ENCODE measurements around the gene APBB2. TPM values are rescaled to one million over a fixed set of nuclear protein-coding genes. Genes with fewer than 3 reads are reported as not detected.

Gene APBB2
- total and polyA plus RNA-seq, 2 experiments from 2014 or later, result 35.8 to 74.8 TPM

DNA sequence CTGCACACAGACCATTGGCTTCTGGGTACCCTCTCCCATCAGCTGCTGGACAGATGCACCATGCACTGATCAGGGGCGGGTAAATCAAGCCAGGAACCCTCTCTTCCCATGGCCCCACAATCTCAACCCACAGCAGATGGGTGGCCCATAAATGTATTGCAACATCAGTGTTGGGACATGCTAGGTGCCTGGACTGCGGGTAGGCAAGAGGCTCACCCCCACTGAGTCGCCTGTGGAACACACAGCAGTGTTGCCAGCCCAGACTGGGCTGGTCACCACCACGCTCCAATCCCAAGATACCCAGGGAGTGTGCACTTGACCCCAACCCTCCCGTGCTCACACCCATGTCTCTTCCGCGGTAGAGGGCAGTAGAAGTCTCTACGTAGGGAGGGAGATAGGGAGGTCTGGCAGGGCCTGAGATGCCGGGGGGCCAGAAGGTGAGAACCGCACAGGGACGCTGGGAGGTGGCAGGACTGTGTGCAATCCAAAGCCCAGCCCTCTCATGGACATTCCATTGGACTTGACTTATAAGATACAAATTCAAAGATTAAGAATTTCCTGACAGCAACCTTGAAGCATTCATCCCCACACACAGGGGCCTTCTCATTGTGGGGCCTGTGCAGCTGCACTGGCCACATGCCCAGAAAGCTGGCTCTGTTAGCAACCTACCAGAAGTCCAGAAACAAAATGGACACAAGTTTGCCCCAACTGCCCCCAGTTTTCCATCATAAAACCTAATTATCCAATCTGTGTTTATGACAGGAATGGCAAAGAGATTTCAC is 280.9 kb downstream of the APBB2 start:
- DNase-seq (ENCODE audit: low spot score) (no peak), ATAC-seq (no peak)
- Histone ChIP-seq H3K27ac (ENCODE audit: low read depth) (no peak overlapping the region), H3F3A (replicated peaks; ENCODE audit: low read depth) (no peaks in the 10 kb centered on the region), H3K79me2 (replicated peaks; ENCODE audit: insufficient read depth) (no peaks in the 10 kb centered on the region), H4K20me1 (replicated peaks; ENCODE audit: insufficient read depth) (no peaks in the 10 kb centered on the region), H2AFZ (no peak overlapping the region), H3K27me3 (ENCODE audit: insufficient read depth) (no peaks in the 10 kb centered on the region), H3K36me3 (ENCODE audit: insufficient read depth) (no peaks in the 10 kb centered on the region), H3K4me3 (no peak overlapping the region), H3K4me1 (ENCODE audit: insufficient read depth) (peaks cover 22% of the 10 kb centered on the region), H3K9me2 (ENCODE audit: insufficient read depth) (no peaks in the 10 kb centered on the region), H3K4me2 (no peak overlapping the region)
- no peaks in the 10 kb centered on the region; the same call in 2 of the 3 replicates for H3K36me3 Mint-ChIP-seq (ENCODE audit: low read depth)
- H3K27me3 Mint-ChIP-seq (ENCODE audit: insufficient read depth, low read depth, poor library complexity), result peaks cover 3% of the 10 kb centered on the region
- H3K27ac Mint-ChIP-seq, result no peak overlapping the region
- H3K4me3 Mint-ChIP-seq, result no peak overlapping the region
- TF ChIP-seq EZH2 (IDR thresholded peaks at IDR 0.05; ENCODE audit: low read depth, unreplicated experiment), result no peak
- TF ChIP-seq, protein P1, sequence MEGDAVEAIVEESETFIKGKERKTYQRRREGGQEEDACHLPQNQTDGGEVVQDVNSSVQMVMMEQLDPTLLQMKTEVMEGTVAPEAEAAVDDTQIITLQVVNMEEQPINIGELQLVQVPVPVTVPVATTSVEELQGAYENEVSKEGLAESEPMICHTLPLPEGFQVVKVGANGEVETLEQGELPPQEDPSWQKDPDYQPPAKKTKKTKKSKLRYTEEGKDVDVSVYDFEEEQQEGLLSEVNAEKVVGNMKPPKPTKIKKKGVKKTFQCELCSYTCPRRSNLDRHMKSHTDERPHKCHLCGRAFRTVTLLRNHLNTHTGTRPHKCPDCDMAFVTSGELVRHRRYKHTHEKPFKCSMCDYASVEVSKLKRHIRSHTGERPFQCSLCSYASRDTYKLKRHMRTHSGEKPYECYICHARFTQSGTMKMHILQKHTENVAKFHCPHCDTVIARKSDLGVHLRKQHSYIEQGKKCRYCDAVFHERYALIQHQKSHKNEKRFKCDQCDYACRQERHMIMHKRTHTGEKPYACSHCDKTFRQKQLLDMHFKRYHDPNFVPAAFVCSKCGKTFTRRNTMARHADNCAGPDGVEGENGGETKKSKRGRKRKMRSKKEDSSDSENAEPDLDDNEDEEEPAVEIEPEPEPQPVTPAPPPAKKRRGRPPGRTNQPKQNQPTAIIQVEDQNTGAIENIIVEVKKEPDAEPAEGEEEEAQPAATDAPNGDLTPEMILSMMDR (conservative IDR thresholded peaks at IDR 0.05; ENCODE audit: low read depth in 2 of 2), result peak in 1 of 2 experiments; percentile 26; a peak in 2 of 4 replicates
- peaks cover 43% of the 10 kb centered on the region for H3K4me1 Mint-ChIP-seq
- H3K9me3 Mint-ChIP-seq, result no peaks in the 10 kb centered on the region

DNA sequence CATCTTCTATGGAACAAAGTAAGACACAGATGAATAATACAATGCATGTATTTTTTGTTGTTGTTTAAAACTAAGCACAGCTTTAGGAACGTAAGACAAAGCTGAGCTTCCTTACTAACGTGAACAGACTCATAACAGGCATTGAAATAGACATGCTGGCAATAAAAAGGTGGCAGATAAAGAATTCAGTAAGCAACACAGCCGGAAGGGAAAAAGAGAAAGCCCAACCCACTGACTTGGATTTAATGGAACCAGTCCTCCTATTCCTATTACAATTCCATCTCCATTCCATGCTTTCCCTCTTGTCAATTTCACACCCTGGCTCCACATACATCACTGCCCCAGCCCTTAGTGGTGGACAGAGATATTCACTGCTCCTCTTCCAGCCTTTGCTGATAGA is 282.5 kb downstream of the APBB2 start:
- Histone ChIP-seq H3K9me2 (ENCODE audit: insufficient read depth) (no peaks in the 10 kb centered on the region), H3K4me2 (no peak overlapping the region), H3F3A (replicated peaks; ENCODE audit: low read depth) (no peaks in the 10 kb centered on the region), H3K27me3 (ENCODE audit: insufficient read depth) (no peaks in the 10 kb centered on the region), H3K36me3 (ENCODE audit: insufficient read depth) (no peaks in the 10 kb centered on the region), H4K20me1 (replicated peaks; ENCODE audit: insufficient read depth) (no peaks in the 10 kb centered on the region), H3K27ac (ENCODE audit: low read depth) (peak overlapping the region; percentile 67; the same call in 1 of the 2 replicates), H3K79me2 (replicated peaks; ENCODE audit: insufficient read depth) (no peaks in the 10 kb centered on the region), H2AFZ (no peak overlapping the region), H3K4me3 (no peak overlapping the region), H3K4me1 (ENCODE audit: insufficient read depth) (peaks cover 22% of the 10 kb centered on the region)
- ATAC-seq (no peak), DNase-seq (ENCODE audit: low spot score) (no peak)
- Mint-ChIP-seq H3K27ac (peak overlapping the region; percentile 37; the same call in 1 of the 2 replicates), H3K4me3 (no peak overlapping the region), H3K36me3 (ENCODE audit: low read depth) (no peaks in the 10 kb centered on the region; the same call in 2 of the 3 replicates), H3K4me1 (peaks cover 46% of the 10 kb centered on the region), H3K9me3 (no peaks in the 10 kb centered on the region), H3K27me3 (ENCODE audit: insufficient read depth, low read depth, poor library complexity) (peaks cover 5% of the 10 kb centered on the region)
- no peak for TF ChIP-seq ZNF114 (CRISPR knock-in tag; IDR thresholded peaks at IDR 0.05)
- TF ChIP-seq EZH2 (IDR thresholded peaks at IDR 0.05; ENCODE audit: low read depth, unreplicated experiment), result no peak
- no peak for TF ChIP-seq EZH2phosphoT487 (IDR thresholded peaks at IDR 0.05; ENCODE audit: unreplicated experiment)
- TF ChIP-seq ZNF331 (CRISPR knock-in tag; IDR thresholded peaks at IDR 0.05; ENCODE audit: low read depth), result no peak
- TF ChIP-seq, protein P1 (conservative IDR thresholded peaks at IDR 0.05; ENCODE audit: low read depth in 2 of 2), result no peak
- TF ChIP-seq POLR2AphosphoS5 (IDR thresholded peaks at IDR 0.05; ENCODE audit: low read depth), result no peak
- TF ChIP-seq, protein P2, sequence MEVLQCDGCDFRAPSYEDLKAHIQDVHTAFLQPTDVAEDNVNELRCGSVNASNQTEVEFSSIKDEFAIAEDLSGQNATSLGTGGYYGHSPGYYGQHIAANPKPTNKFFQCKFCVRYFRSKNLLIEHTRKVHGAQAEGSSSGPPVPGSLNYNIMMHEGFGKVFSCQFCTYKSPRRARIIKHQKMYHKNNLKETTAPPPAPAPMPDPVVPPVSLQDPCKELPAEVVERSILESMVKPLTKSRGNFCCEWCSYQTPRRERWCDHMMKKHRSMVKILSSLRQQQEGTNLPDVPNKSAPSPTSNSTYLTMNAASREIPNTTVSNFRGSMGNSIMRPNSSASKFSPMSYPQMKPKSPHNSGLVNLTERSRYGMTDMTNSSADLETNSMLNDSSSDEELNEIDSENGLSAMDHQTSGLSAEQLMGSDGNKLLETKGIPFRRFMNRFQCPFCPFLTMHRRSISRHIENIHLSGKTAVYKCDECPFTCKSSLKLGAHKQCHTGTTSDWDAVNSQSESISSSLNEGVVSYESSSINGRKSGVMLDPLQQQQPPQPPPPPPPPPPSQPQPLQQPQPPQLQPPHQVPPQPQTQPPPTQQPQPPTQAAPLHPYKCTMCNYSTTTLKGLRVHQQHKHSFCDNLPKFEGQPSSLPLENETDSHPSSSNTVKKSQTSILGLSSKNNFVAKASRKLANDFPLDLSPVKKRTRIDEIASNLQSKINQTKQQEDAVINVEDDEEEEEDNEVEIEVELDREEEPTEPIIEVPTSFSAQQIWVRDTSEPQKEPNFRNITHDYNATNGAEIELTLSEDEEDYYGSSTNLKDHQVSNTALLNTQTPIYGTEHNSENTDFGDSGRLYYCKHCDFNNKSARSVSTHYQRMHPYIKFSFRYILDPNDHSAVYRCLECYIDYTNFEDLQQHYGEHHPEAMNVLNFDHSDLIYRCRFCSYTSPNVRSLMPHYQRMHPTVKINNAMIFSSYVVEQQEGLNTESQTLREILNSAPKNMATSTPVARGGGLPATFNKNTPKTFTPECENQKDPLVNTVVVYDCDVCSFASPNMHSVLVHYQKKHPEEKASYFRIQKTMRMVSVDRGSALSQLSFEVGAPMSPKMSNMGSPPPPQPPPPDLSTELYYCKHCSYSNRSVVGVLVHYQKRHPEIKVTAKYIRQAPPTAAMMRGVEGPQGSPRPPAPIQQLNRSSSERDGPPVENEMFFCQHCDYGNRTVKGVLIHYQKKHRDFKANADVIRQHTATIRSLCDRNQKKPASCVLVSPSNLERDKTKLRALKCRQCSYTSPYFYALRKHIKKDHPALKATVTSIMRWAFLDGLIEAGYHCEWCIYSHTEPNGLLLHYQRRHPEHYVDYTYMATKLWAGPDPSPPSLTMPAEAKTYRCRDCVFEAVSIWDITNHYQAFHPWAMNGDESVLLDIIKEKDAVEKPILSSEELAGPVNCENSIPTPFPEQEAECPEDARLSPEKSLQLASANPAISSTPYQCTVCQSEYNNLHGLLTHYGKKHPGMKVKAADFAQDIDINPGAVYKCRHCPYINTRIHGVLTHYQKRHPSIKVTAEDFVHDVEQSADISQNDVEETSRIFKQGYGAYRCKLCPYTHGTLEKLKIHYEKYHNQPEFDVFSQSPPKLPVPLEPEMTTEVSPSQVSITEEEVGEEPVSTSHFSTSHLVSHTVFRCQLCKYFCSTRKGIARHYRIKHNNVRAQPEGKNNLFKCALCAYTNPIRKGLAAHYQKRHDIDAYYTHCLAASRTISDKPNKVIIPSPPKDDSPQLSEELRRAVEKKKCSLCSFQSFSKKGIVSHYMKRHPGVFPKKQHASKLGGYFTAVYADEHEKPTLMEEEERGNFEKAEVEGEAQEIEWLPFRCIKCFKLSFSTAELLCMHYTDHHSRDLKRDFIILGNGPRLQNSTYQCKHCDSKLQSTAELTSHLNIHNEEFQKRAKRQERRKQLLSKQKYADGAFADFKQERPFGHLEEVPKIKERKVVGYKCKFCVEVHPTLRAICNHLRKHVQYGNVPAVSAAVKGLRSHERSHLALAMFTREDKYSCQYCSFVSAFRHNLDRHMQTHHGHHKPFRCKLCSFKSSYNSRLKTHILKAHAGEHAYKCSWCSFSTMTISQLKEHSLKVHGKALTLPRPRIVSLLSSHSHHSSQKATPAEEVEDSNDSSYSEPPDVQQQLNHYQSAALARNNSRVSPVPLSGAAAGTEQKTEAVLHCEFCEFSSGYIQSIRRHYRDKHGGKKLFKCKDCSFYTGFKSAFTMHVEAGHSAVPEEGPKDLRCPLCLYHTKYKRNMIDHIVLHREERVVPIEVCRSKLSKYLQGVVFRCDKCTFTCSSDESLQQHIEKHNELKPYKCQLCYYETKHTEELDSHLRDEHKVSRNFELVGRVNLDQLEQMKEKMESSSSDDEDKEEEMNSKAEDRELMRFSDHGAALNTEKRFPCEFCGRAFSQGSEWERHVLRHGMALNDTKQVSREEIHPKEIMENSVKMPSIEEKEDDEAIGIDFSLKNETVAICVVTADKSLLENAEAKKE (CRISPR knock-in tag; IDR thresholded peaks at IDR 0.05), result no peak
- TF ChIP-seq CREB1 (CRISPR knock-in tag; IDR thresholded peaks at IDR 0.05; ENCODE audit: low read depth), result no peak
